SK-N-SH treated with all-trans-retinoic acid at 6 μM for 48 hours (cell line): ENCODE results near the gene TMTC2.

Source experiments
- ATAC-seq: fragments of 200-7000 bp; cut with Tn5 transposase; 3 replicates; pipeline ENCODE4 v1.9.1; 2020; ENCODE audit warnings: mild to moderate bottlenecking, moderate library complexity
- ARNTL ChIP-seq: fragments of 450-650 bp; formaldehyde crosslinking; IDR thresholded peaks from 2 replicates; pipeline ENCODE4 v1.5.0; 2020; ENCODE audit warnings: low read depth, mild to moderate bottlenecking, moderate library complexity, borderline replicate concordance
- BACH2 ChIP-seq: fragments of 250-450 bp; sonication (Bioruptor Pico); IDR thresholded peaks from 2 replicates; pipeline ENCODE4 v1.9.0; 2021; ENCODE audit warnings: mild to moderate bottlenecking, borderline replicate concordance
- CREB5 ChIP-seq: fragments of 250-450 bp; sonication (Bioruptor Pico); IDR thresholded peaks from 2 replicates; pipeline ENCODE4 v1.5.1; 2020; ENCODE audit warnings: low read depth, mild to moderate bottlenecking, moderate library complexity
- CSDC2 ChIP-seq: fragments of 250-450 bp; sonication (Bioruptor Pico); IDR thresholded peaks from 2 replicates; pipeline ENCODE4 v1.5.0; 2020; ENCODE audit warnings: mild to moderate bottlenecking, moderate library complexity
- CSRNP3 ChIP-seq: fragments of 250-450 bp; sonication (Bioruptor Pico); IDR thresholded peaks from 2 replicates; pipeline ENCODE4 v1.5.1; 2021; ENCODE audit warnings: mild to moderate bottlenecking, moderate library complexity
- ESRRG ChIP-seq: fragments of 250-450 bp; sonication (Bioruptor Pico); IDR thresholded peaks from 2 replicates; pipeline ENCODE4 v1.6.1; 2021; ENCODE audit warnings: mild to moderate bottlenecking
- GLIS3 ChIP-seq: fragments of 250-450 bp; sonication (Bioruptor Pico); IDR thresholded peaks from 2 replicates; pipeline ENCODE4 v1.5.0; 2020; ENCODE audit warnings: mild to moderate bottlenecking, moderate library complexity
- ISL1 ChIP-seq: fragments of 250-450 bp; sonication (Bioruptor Pico); IDR thresholded peaks from 2 replicates; pipeline ENCODE4 v2.1.2; 2022; ENCODE audit warnings: mild to moderate bottlenecking, moderate library complexity
- OSR1 ChIP-seq: fragments of 250-450 bp; sonication (Bioruptor Pico); IDR thresholded peaks from 2 replicates; pipeline ENCODE4 v1.8.0; 2022; ENCODE audit warnings: moderate library complexity, mild to moderate bottlenecking, inconsistent platforms
- PATZ1 ChIP-seq: fragments of 250-450 bp; sonication (Bioruptor Pico); IDR thresholded peaks from 2 replicates; pipeline ENCODE4 v1.8.0; 2020; ENCODE audit warnings: mild to moderate bottlenecking, moderate library complexity, borderline replicate concordance
- PPARA ChIP-seq: fragments of 250-450 bp; sonication (Bioruptor Pico); IDR thresholded peaks from 2 replicates; pipeline ENCODE4 v1.5.0; 2020; ENCODE audit warnings: mild to moderate bottlenecking, borderline replicate concordance
- RARB ChIP-seq: fragments of 250-450 bp; sonication (Bioruptor Pico); IDR thresholded peaks from 2 replicates; pipeline ENCODE4 v1.8.0; 2021; ENCODE audit warnings: mild to moderate bottlenecking, moderate library complexity
- SNAI2 ChIP-seq: fragments of 250-450 bp; sonication (Bioruptor Pico); IDR thresholded peaks from 2 replicates; pipeline ENCODE4 v1.5.0; 2020; ENCODE audit warnings: mild to moderate bottlenecking, moderate library complexity
- TCF4 ChIP-seq: fragments of 250-450 bp; sonication (Bioruptor Pico); IDR thresholded peaks from 2 replicates; pipeline ENCODE4 v1.8.0; 2021; ENCODE audit warnings: mild to moderate bottlenecking, moderate library complexity, borderline replicate concordance
- TOX ChIP-seq: fragments of 250-450 bp; sonication (Bioruptor Pico); IDR thresholded peaks from 2 replicates; pipeline ENCODE4 v1.8.0; 2021; ENCODE audit warnings: mild to moderate bottlenecking, moderate library complexity, borderline replicate concordance
- TSHZ2 ChIP-seq: fragments of 250-450 bp; sonication (Bioruptor Pico); IDR thresholded peaks from 2 replicates; pipeline ENCODE4 v1.5.0; 2020; ENCODE audit warnings: mild to moderate bottlenecking, moderate library complexity
- ZC3H10 ChIP-seq: fragments of 250-450 bp; sonication (Bioruptor Pico); IDR thresholded peaks from 2 replicates; pipeline ENCODE4 v1.5.1; 2021; ENCODE audit warnings: mild to moderate bottlenecking, moderate library complexity
- ZFP3 ChIP-seq: fragments of 250-450 bp; sonication (Bioruptor Pico); IDR thresholded peaks from 2 replicates; pipeline ENCODE4 v1.5.0; 2020; ENCODE audit warnings: mild to moderate bottlenecking, moderate library complexity
- ZFP30 ChIP-seq: fragments of 450-650 bp; formaldehyde crosslinking; IDR thresholded peaks from 2 replicates; pipeline ENCODE4 v1.5.0; 2022; ENCODE audit warnings: mild to moderate bottlenecking, moderate library complexity
- ZNF565 ChIP-seq: fragments of 450-650 bp; formaldehyde crosslinking; conservative IDR thresholded peaks from 2 replicates; pipeline ENCODE4 v1.5.0; 2020; ENCODE audit warnings: low read depth, mild to moderate bottlenecking, moderate library complexity
- ZNF70 ChIP-seq: fragments of 450-650 bp; formaldehyde crosslinking; IDR thresholded peaks from 2 replicates; pipeline ENCODE4 v1.5.0; 2020; ENCODE audit warnings: mild to moderate bottlenecking, moderate library complexity
- ZNF8 ChIP-seq: fragments of 450-650 bp; formaldehyde crosslinking; IDR thresholded peaks from 2 replicates; pipeline ENCODE4 v1.5.0; 2020; ENCODE audit warnings: mild to moderate bottlenecking, moderate library complexity

TMTC2 gene

GRCh38 chr12:83143950-83144349, 457.2 kb downstream of the TMTC2 start:
- ATAC-seq: no peak
- TF ChIP-seq ARNTL (no peak), BACH2 (CRISPR knock-in tag) (no peak), ZC3H10 (CRISPR knock-in tag) (no peak), PPARA (CRISPR knock-in tag) (no peak)

GRCh38 chr12:83145325-83145840, 458.7 kb downstream of the TMTC2 start:
- no peak for ATAC-seq
- TF ChIP-seq ZNF565 (CRISPR knock-in tag) (no peak), PPARA (CRISPR knock-in tag) (no peak)
- TF ChIP-seq, all 23 proteins: peak for 0

GRCh38 chr12:83147341-83147740, 460.6 kb downstream of the TMTC2 start:
- ATAC-seq: no peak
- TF ChIP-seq ZNF565 (CRISPR knock-in tag): no peak
- TF ChIP-seq ZNF8: no peak
- no peak for TF ChIP-seq ISL1 (CRISPR knock-in tag)
- no peak for TF ChIP-seq TCF4 (CRISPR knock-in tag)
- no peak for TF ChIP-seq ZFP30 (CRISPR knock-in tag)
- TF ChIP-seq CREB5 (CRISPR knock-in tag): no peak
- TF ChIP-seq TOX: no peak
- TF ChIP-seq TSHZ2 (CRISPR knock-in tag): no peak
- TF ChIP-seq PPARA (CRISPR knock-in tag): no peak
- TF ChIP-seq ZC3H10 (CRISPR knock-in tag): no peak
- no peak for TF ChIP-seq ZFP3
- no peak for TF ChIP-seq PATZ1 (CRISPR knock-in tag)
- no peak for TF ChIP-seq GLIS3 (CRISPR knock-in tag)
- TF ChIP-seq ZNF70 (CRISPR knock-in tag): no peak
- no peak for TF ChIP-seq SNAI2
- no peak for TF ChIP-seq CSRNP3 (CRISPR knock-in tag)
- TF ChIP-seq BACH2 (CRISPR knock-in tag): no peak
- no peak for TF ChIP-seq RARB (CRISPR knock-in tag)
- no peak for TF ChIP-seq ARNTL
- no peak for TF ChIP-seq OSR1

- ATAC-seq: no peak
- TF ChIP-seq ZC3H10 (CRISPR knock-in tag) (no peak), ESRRG (no peak), ZNF8 (no peak), CSRNP3 (CRISPR knock-in tag) (no peak), TCF4 (CRISPR knock-in tag) (no peak), ZNF565 (CRISPR knock-in tag) (no peak), BACH2 (CRISPR knock-in tag) (no peak), CSDC2 (no peak), ARNTL (no peak), PATZ1 (CRISPR knock-in tag) (no peak), ISL1 (CRISPR knock-in tag) (no peak), ZFP3 (no peak), OSR1 (no peak), ZFP30 (CRISPR knock-in tag) (no peak), GLIS3 (CRISPR knock-in tag) (no peak), SNAI2 (no peak)
Measured at GRCh38 chr12:83149987-83150386, 463.3 kb downstream of the TMTC2 start.
